Memory B cell (primary cell): ENCODE data around the gene ARID3C.
A peak's percentile ranks its signal among the peaks of the same experiment; 100 is the strongest.

ENCODE experiments used
- ATAC-seq: fragments of 150-1000 bp; cut with Tn5 transposase; 2 replicates; pipeline ENCODE4 v1.10.0; 2021; ENCODE audit warnings: low read depth, mild to moderate bottlenecking, moderate library complexity
- DNase-seq, 2 donors: peaks; one replicate each; pipeline ENCODE4 v3.0.0; 2022; ENCODE audit warnings: low spot score in 2 of 2
- H3K27ac Mint-ChIP-seq: one replicate; pipeline ENCODE4 v1.8.0; 2022; ENCODE audit warnings: mild to moderate bottlenecking, moderate library complexity, mixed read lengths
- H3K27me3 Mint-ChIP-seq: one replicate; pipeline ENCODE4 v1.8.0; 2022; ENCODE audit warnings: mixed read lengths
- H3K36me3 Mint-ChIP-seq: one replicate; pipeline ENCODE4 v1.8.0; 2022; ENCODE audit warnings: mild to moderate bottlenecking, mixed read lengths
- H3K4me1 Mint-ChIP-seq: one replicate; pipeline ENCODE4 v1.8.0; 2022; ENCODE audit warnings: mixed read lengths
- H3K4me3 Mint-ChIP-seq: one replicate; pipeline ENCODE4 v1.8.0; 2022; ENCODE audit warnings: mild to moderate bottlenecking, moderate library complexity, mixed read lengths
- H3K9me3 Mint-ChIP-seq: one replicate; pipeline ENCODE4 v1.8.0; 2022; ENCODE audit warnings: mixed read lengths

ARID3C gene

GRCh38 chr9:34628656-34629490 is at the start of gene ARID3C:
Gene ARID3C, minus strand, starts transcription at chr9:34629066. Its CDS starts 1,052 bp downstream, at chr9:34628014.
- H3K4me3 Mint-ChIP-seq = peak within 1 kb of the TSS; percentile 88
- peaks cover 14% of the 10 kb centered on the region for H3K4me1 Mint-ChIP-seq
- H3K9me3 Mint-ChIP-seq = no peaks in the 10 kb centered on the region
- DNase-seq = peak in 1 of 2 donors; percentile 42
- no peak within 1 kb of the TSS for H3K27ac Mint-ChIP-seq
- peaks cover 25% of the 10 kb centered on the region for H3K27me3 Mint-ChIP-seq
- peaks cover 2% of the 10 kb centered on the region for H3K36me3 Mint-ChIP-seq
- peak; percentile 83 for ATAC-seq

GRCh38 chr9:34675869-34676268 is 47.0 kb upstream of the ARID3C start:
- Mint-ChIP-seq H3K27ac (no peak overlapping the region), H3K27me3 (peaks cover 2% of the 10 kb centered on the region), H3K4me1 (no peaks in the 10 kb centered on the region), H3K9me3 (no peaks in the 10 kb centered on the region), H3K4me3 (no peak overlapping the region), H3K36me3 (peaks cover 1% of the 10 kb centered on the region)
- ATAC-seq (no peak), DNase-seq (no peak)

DNA sequence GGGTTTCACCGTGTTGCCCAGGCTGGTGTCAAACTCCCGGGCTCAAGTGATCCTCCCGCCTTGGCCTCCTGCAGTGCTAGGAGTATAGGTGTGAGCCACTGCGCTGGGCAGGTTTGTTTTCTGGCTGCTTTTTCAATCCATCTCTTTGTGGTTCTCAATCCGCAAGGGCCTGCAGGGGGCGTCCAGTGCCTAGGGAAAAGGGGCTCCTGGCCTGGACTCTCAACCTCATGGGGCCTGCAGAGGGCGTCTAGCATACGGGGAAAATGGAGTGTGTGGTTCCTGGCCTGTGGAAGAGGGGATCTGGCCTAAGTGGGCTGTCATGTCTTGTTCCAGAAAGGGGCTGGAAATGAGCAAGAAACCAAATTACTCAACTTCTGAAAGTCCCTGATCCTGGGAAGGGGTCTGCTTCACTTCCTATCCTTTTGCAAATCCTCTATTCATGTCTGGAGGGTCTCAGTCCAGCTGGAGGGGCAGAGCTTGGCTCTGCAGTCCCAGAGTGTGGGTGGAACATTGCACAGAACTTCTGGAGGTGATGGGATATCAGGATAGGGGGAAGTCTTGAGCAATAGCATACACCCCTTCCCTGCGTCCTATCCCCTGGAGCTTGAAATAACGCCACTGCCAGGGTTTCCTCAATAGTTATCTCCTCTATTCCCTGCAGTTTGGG is 46.3 kb upstream of the ARID3C start:
- Mint-ChIP-seq H3K4me1 (no peaks in the 10 kb centered on the region), H3K4me3 (no peak overlapping the region), H3K9me3 (peaks cover 1% of the 10 kb centered on the region), H3K27ac (no peak overlapping the region), H3K36me3 (peaks cover 1% of the 10 kb centered on the region), H3K27me3 (peaks cover 2% of the 10 kb centered on the region)
- DNase-seq (peak in 1 of 2 donors; percentile 19), ATAC-seq (peak; percentile 62)

DNA sequence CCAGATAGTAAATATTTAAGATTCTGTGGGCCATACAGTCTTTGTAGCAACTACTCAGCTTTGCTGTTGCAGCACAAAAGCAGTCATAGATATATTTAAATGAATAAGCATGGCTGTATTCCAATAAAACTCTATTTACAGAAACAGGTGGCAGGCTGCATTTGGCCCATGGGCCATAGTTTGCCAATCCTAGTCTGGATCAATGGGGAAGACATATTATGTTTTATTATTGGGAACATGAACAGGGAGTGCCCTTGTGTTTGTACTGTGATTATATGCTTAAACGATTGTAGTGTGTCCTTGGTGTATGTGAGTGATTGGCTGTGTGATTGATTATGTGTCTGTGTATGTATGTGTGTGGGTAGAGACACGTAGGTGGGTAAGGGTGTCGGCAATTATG is 45.6 kb upstream of the ARID3C start:
- ATAC-seq (no peak), DNase-seq (no peak)
- no peak overlapping the region for H3K27ac Mint-ChIP-seq
- H3K4me1 Mint-ChIP-seq = no peaks in the 10 kb centered on the region
- H3K36me3 Mint-ChIP-seq = peaks cover 5% of the 10 kb centered on the region
- H3K9me3 Mint-ChIP-seq = peaks cover 3% of the 10 kb centered on the region
- peaks cover 2% of the 10 kb centered on the region for H3K27me3 Mint-ChIP-seq
- H3K4me3 Mint-ChIP-seq = no peak overlapping the region

DNA sequence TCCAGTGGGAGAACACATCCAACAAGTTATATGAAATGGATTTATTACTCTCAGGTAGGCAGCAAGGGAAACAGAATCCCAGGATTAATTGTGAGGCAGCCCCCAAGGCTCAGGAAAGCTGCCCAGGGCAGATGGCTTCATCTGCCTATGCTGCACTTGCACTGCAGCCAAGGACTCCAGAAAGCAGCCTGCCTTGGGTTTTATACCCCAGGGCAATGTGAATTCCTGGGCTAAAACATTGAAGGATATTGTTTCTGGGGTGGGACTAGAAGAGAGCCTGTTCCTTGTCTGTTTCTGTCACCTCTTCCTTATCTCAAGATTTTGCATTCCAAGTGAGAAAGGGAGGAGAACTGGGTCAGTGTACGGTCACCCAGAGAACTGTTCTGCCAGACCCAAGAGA is 42.4 kb upstream of the ARID3C start:
- no peak overlapping the region for H3K27ac Mint-ChIP-seq
- peaks cover 2% of the 10 kb centered on the region for H3K27me3 Mint-ChIP-seq
- H3K4me1 Mint-ChIP-seq = peaks cover 4% of the 10 kb centered on the region
- peaks cover 9% of the 10 kb centered on the region for H3K9me3 Mint-ChIP-seq
- DNase-seq (no peak), ATAC-seq (no peak)
- H3K4me3 Mint-ChIP-seq = no peak overlapping the region
- H3K36me3 Mint-ChIP-seq = peaks cover 13% of the 10 kb centered on the region

- Mint-ChIP-seq H3K27me3 (peaks cover 2% of the 10 kb centered on the region), H3K9me3 (peaks cover 9% of the 10 kb centered on the region), H3K36me3 (peaks cover 13% of the 10 kb centered on the region), H3K4me1 (peaks cover 4% of the 10 kb centered on the region), H3K27ac (no peak overlapping the region), H3K4me3 (no peak overlapping the region)
- DNase-seq (no peak), ATAC-seq (no peak)
Measured at GRCh38 chr9:34669809-34670562, 41.1 kb upstream of the ARID3C start.

DNA sequence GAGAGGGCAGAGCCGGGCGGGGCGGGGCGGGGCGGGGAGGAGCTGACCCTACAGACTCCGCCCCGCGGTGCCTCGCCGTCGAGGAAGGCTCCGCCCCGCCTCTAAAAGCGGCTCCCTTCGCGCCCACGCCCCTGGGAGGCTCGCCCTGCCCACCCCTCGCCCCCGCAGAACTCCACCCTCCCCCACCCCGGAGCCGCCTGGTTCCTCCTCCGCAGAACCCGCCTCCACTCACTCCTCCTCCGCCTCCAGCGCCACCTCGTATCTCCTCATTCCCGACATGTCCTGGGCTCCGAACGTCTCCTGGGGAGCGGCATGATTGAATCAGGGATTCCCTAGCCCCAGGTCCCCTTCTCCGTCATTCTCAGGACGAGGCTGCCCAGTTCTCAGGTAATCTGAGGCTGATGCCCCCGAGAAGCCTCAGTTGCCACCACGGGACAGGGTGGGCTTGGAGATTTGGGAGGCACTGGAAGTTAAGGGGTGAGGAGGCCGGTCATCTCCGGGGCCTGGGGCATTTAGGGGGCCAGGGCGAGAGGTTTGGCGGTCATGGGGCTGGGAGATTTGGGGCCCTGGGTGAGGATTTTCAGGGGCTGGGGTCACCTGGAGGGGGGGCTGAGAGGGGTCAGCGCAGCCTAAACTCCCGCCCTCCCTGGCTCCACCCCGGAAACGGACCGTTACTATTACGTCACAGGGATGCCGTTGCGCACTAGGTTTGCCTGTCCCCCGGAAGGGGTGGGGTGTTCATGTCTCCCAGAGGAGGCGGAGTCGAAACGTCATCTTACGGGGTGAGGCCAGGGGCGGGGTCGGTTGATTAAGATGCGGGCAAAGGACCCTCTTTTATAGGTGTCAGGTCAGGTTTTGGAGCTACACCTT is 36.8 kb upstream of the ARID3C start:
- no peaks in the 10 kb centered on the region for H3K27me3 Mint-ChIP-seq
- H3K9me3 Mint-ChIP-seq = peaks cover 9% of the 10 kb centered on the region
- H3K27ac Mint-ChIP-seq = peak overlapping the region; percentile 95
- peak; percentile 87 to 90 for DNase-seq
- peak overlapping the region; percentile 95 for H3K4me3 Mint-ChIP-seq
- peaks cover 12% of the 10 kb centered on the region for H3K36me3 Mint-ChIP-seq
- H3K4me1 Mint-ChIP-seq = peaks cover 12% of the 10 kb centered on the region
- ATAC-seq = peak; percentile 76

DNA sequence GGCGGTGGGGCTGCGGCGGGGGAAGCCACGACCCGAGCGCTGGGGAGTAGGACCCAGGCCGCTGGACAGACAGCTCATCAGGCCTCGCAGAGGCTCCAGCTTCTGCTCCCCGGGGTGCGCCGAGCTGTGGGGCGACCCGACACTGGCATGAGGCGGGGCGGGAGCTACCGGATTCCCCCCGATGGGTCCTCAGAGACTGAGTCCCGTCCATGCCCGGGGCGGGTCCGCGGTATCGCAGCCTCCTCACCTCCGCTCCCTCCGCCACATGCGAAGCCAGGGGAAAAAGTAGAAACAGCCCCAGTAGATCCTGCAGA is 36.2 kb upstream of the ARID3C start:
- peaks cover 12% of the 10 kb centered on the region for H3K4me1 Mint-ChIP-seq
- peaks cover 8% of the 10 kb centered on the region for H3K9me3 Mint-ChIP-seq
- H3K27ac Mint-ChIP-seq = peak overlapping the region; percentile 95
- peaks cover 15% of the 10 kb centered on the region for H3K36me3 Mint-ChIP-seq
- ATAC-seq = peak; percentile 4
- no peaks in the 10 kb centered on the region for H3K27me3 Mint-ChIP-seq
- no peak for DNase-seq
- peak overlapping the region; percentile 95 for H3K4me3 Mint-ChIP-seq

DNA sequence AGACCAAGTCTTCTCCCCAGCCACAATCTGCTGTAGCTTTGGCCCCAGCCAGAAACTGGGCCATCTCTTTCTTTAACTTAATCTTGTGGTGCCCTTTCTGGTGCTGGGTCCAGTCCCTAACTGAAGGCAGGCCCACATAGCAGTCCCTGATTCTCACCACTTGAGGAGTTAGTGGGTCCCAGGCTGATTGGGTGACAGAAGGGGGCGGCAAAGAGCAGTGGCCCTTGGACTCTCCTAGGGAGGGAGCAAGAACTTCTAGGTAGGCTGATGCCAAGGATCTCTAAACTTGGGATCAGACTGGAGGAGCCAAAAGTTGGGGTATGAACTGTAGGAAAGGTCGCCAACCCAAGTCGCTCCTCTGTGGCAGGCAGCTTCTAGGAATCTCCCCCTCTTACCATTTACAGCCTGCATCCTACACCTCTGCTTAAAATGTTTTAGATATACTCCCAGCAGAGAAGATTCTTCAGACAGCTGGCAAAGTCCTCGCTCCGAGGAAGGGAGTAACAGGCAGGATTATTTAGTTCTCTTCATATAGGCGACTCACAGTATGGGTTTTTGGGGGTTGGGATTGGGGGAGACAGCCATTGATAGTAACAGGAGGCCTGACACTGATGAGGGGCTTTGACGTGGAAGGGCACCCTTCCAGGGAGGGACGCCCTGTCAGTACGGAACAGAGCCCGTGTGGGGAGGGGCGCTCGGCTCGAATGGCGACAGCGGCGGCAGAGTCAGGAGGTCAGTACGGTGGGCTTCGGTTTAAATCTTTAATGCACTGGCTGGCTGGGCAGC is 35.6 kb upstream of the ARID3C start:
- Mint-ChIP-seq H3K27ac (peak overlapping the region; percentile 95), H3K4me1 (peaks cover 12% of the 10 kb centered on the region)

GRCh38 chr9:34663303-34663605 is 34.4 kb upstream of the ARID3C start:
- Mint-ChIP-seq H3K4me1 (peaks cover 12% of the 10 kb centered on the region), H3K27me3 (no peaks in the 10 kb centered on the region), H3K27ac (no peak overlapping the region), H3K4me3 (no peak overlapping the region), H3K36me3 (peaks cover 4% of the 10 kb centered on the region), H3K9me3 (no peaks in the 10 kb centered on the region)
- no peak for ATAC-seq
- DNase-seq = no peak

More for the DNA sequence above, 35.6 kb upstream of the ARID3C start:
- Mint-ChIP-seq H3K27me3 (no peaks in the 10 kb centered on the region), H3K36me3 (peaks cover 11% of the 10 kb centered on the region), H3K4me3 (peak overlapping the region; percentile 95), H3K9me3 (peaks cover 6% of the 10 kb centered on the region)
- DNase-seq (peak; percentile 76 to 79), ATAC-seq (peak; percentile 43)

- no peak within 1 kb of the TSS for H3K27ac Mint-ChIP-seq
- ATAC-seq = no peak
- no peaks in the 10 kb centered on the region for H3K9me3 Mint-ChIP-seq
- no peaks in the 10 kb centered on the region for H3K27me3 Mint-ChIP-seq
- no peak within 1 kb of the TSS for H3K4me3 Mint-ChIP-seq
- H3K4me1 Mint-ChIP-seq = peaks cover 12% of the 10 kb centered on the region
- H3K36me3 Mint-ChIP-seq = peaks cover 4% of the 10 kb centered on the region
- no peak for DNase-seq
Measured at GRCh38 chr9:34662526-34663302, 33.8 kb upstream of the ARID3C start, which contains the start of gene CCL27. Gene CCL27, minus strand, starts transcription at chr9:34662657. Its CDS starts 24 bp downstream, at chr9:34662633.

GRCh38 chr9:34659592-34660253 is 30.9 kb upstream of the ARID3C start:
- no peak overlapping the region for H3K27ac Mint-ChIP-seq
- peaks cover 9% of the 10 kb centered on the region for H3K4me1 Mint-ChIP-seq
- peaks cover 4% of the 10 kb centered on the region for H3K27me3 Mint-ChIP-seq
- ATAC-seq (no peak), DNase-seq (no peak)
- no peaks in the 10 kb centered on the region for H3K9me3 Mint-ChIP-seq
- peaks cover 6% of the 10 kb centered on the region for H3K36me3 Mint-ChIP-seq
- no peak overlapping the region for H3K4me3 Mint-ChIP-seq
